ENCODE results near the gene IFNB1. TPM values are rescaled to one million over a fixed set of nuclear protein-coding genes. Genes with fewer than 3 reads are reported as not detected.

Gene IFNB1
- total and polyA plus RNA-seq, 4 donors, result not detected

- H3K4me1 ChIP-seq (ENCODE audit: control insufficient read depth in 4 of 4, insufficient read depth in 4 of 4, low read length in 3 of 4), result peaks cover 0 to 4% (median 2%) of the 10 kb centered on the region in 4 donors
- peak overlapping the region in 1 of 3 donors; percentile 56 for H3K4me3 ChIP-seq (ENCODE audit: low read depth in 1 of 3, low read length in 3 of 3)
- no peaks in the 10 kb centered on the region for H3K27me3 ChIP-seq (ENCODE audit: control insufficient read depth in 4 of 4, insufficient read depth in 4 of 4, low read length in 3 of 4)
- H3K9ac ChIP-seq (ENCODE audit: low read depth in 1 of 2, low read length in 2 of 2), result no peak overlapping the region
- H3K9me3 ChIP-seq (ENCODE audit: control insufficient read depth in 4 of 4, low read length in 3 of 4), result no peaks in the 10 kb centered on the region
- peaks cover 0 to 1% (median 0%) of the 10 kb centered on the region in 4 donors for H3K36me3 ChIP-seq (ENCODE audit: control insufficient read depth in 4 of 4, insufficient read depth in 3 of 4, low read depth in 1 of 4, low read length in 3 of 4)
- no peak for TF ChIP-seq ATF3 (IDR thresholded peaks at IDR 0.05)
- DNase-seq (ENCODE audit: low spot score), result no peak
- 83% methylated on average over 5 of the region's 5 CpGs for WGBS
- H3K27ac ChIP-seq (ENCODE audit: low read depth in 1 of 2, low read length in 2 of 2), result peak overlapping the region; percentile 55 to 67
Measured at GRCh38 chr9:21030389-21031035, 47.2 kb downstream of the IFNB1 start.

- TF ChIP-seq ZBTB33 (IDR thresholded peaks at IDR 0.05), result no peak
- TF ChIP-seq HNF4A (conservative IDR thresholded peaks at IDR 0.05), result no peak
- no peak for TF ChIP-seq GABPA (IDR thresholded peaks at IDR 0.05 in 1 of 2, conservative IDR thresholded peaks at IDR 0.05 in 1 of 2)
- TF ChIP-seq SP1 (IDR thresholded peaks at IDR 0.05), result no peak
- TF ChIP-seq JUND (IDR thresholded peaks at IDR 0.05), result no peak
- no peak for TF ChIP-seq FOXA1 (IDR thresholded peaks at IDR 0.05)
- TF ChIP-seq MAX (IDR thresholded peaks at IDR 0.05), result no peak
- no peak for TF ChIP-seq REST (IDR thresholded peaks at IDR 0.05)
- no peak for TF ChIP-seq TAF1 (conservative IDR thresholded peaks at IDR 0.05)
- TF ChIP-seq EGR1 (IDR thresholded peaks at IDR 0.05; ENCODE audit: low read depth in 2 of 2), result no peak
- H3K27ac ChIP-seq (ENCODE audit: low read depth in 1 of 2, low read length in 2 of 2), result no peak overlapping the region
Measured at GRCh38 chr9:21029661-21030060, 48.1 kb downstream of the IFNB1 start.

GRCh38 chr9:21028466-21028865, 49.3 kb downstream of the IFNB1 start:
- no peak for DNase-seq (ENCODE audit: low spot score)
- no peak overlapping the region for H3K27ac ChIP-seq (ENCODE audit: low read depth in 1 of 2, low read length in 2 of 2)
- WGBS, result 44% methylated on average over 3 of the region's 3 CpGs
- TF ChIP-seq HNF4A (conservative IDR thresholded peaks at IDR 0.05) (no peak), YY1 (IDR thresholded peaks at IDR 0.05) (no peak), JUND (IDR thresholded peaks at IDR 0.05) (no peak), ATF3 (IDR thresholded peaks at IDR 0.05) (no peak), CTCF (IDR thresholded peaks at IDR 0.05; ENCODE audit: low read depth, low read length, missing input control) (no peak), MAX (IDR thresholded peaks at IDR 0.05) (no peak), RXRA (IDR thresholded peaks at IDR 0.05) (no peak), FOXA2 (IDR thresholded peaks at IDR 0.05) (no peak), GABPA (IDR thresholded peaks at IDR 0.05 in 1 of 2, conservative IDR thresholded peaks at IDR 0.05 in 1 of 2) (no peak)

More at GRCh38 chr9:21029661-21030060, 48.1 kb downstream of the IFNB1 start:
- 56% methylated on average over 8 of the region's 8 CpGs for WGBS
- no peaks in the 10 kb centered on the region for H3K27me3 ChIP-seq (ENCODE audit: control insufficient read depth in 4 of 4, insufficient read depth in 4 of 4, low read length in 3 of 4)
- no peak overlapping the region for H3K4me3 ChIP-seq (ENCODE audit: low read depth in 1 of 3, low read length in 3 of 3)
- peaks cover 0 to 1% (median 0%) of the 10 kb centered on the region in 4 donors for H3K36me3 ChIP-seq (ENCODE audit: control insufficient read depth in 4 of 4, insufficient read depth in 3 of 4, low read depth in 1 of 4, low read length in 3 of 4)
- DNase-seq (ENCODE audit: low spot score), result no peak
- H3K9ac ChIP-seq (ENCODE audit: low read depth in 1 of 2, low read length in 2 of 2), result no peak overlapping the region
- peaks cover 0 to 4% (median 2%) of the 10 kb centered on the region in 4 donors for H3K4me1 ChIP-seq (ENCODE audit: control insufficient read depth in 4 of 4, insufficient read depth in 4 of 4, low read length in 3 of 4)
- no peaks in the 10 kb centered on the region for H3K9me3 ChIP-seq (ENCODE audit: control insufficient read depth in 4 of 4, low read length in 3 of 4)

More at GRCh38 chr9:21028466-21028865, 49.3 kb downstream of the IFNB1 start:
- no peak overlapping the region for H3K9ac ChIP-seq (ENCODE audit: low read depth in 1 of 2, low read length in 2 of 2)
- peaks cover 0 to 4% (median 2%) of the 10 kb centered on the region in 4 donors for H3K4me1 ChIP-seq (ENCODE audit: control insufficient read depth in 4 of 4, insufficient read depth in 4 of 4, low read length in 3 of 4)
- no peaks in the 10 kb centered on the region for H3K27me3 ChIP-seq (ENCODE audit: control insufficient read depth in 4 of 4, insufficient read depth in 4 of 4, low read length in 3 of 4)
- no peak overlapping the region for H3K4me3 ChIP-seq (ENCODE audit: low read depth in 1 of 3, low read length in 3 of 3)
- H3K36me3 ChIP-seq (ENCODE audit: control insufficient read depth in 4 of 4, insufficient read depth in 3 of 4, low read depth in 1 of 4, low read length in 3 of 4), result peaks cover 0 to 1% (median 0%) of the 10 kb centered on the region in 4 donors
- no peaks in the 10 kb centered on the region for H3K9me3 ChIP-seq (ENCODE audit: control insufficient read depth in 4 of 4, low read length in 3 of 4)

Measured in liver (tissue), 9 donors.